ENCODE results near the gene HDAC9.

DNA sequence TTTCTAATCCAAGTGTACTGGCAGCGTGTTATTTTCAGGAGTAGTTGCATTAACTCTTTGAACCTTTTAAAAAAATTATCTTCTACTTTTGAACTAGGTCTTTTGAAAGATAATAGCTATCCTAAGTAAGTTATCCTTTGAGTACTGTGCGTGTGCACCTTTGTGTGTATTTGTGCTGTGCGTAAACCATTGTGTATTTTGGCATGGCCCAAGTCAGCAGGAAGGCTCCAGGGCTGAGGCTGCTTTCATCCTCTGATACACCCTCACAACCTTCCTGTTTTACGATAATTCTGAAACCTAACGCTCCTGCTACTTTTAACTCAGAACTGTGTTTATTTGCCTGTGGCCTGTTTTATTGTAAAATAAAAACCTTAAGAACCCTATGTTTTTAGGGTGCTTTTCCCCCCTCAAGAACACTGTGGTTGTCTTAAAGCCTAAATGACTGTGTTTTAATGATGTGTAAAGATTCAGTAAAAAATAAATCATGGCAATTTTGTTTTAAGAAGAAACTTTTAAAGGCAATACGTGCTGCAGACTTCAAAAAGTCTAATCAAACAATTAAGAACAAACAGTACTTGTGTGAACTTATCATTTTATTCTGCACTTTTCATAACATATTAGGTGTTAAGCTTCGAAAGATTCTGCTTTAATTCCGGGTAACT is 57.5 kb downstream of the HDAC9 start:
- TF ChIP-seq EZH2 (IDR thresholded peaks at IDR 0.05; ENCODE audit: low read length, missing control alignments) (no peak), CTCF (conservative IDR thresholded peaks at IDR 0.05 in 1 of 2, IDR thresholded peaks at IDR 0.05 in 1 of 2; ENCODE audit: low read depth in 1 of 2, low read length in 2 of 2) (no peak)

Measured in fibroblast of lung (primary cell).